Nucleus accumbens (tissue), 56 donors: ENCODE data around the gene C1orf21.
A peak's percentile ranks its signal among the peaks of the same experiment; 100 is the strongest.

Source experiments
- DNase-seq, 56 donors: peaks; one replicate each; lab custom pipeline; 2025; lab: John Stamatoyannopoulos, UW

C1orf21 gene

DNA sequence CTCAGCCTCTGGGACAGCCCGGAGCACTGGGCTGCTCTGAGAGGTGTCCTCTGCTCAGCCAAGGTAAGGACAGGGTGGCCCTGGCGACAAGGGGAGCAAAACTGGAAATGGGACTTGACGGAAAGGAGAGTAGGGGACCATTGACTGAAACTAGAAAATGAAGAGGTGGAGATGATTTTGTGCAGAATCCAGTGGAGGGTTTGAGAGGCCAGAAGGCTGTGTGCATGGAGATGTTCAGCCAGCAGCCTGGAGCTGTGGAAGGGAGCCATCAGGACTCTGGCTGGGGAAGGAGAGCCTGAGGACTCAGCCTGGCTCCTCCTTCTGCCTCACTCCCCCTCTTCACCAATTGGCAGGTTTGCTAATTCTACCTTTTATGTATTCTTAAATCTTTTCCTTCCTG is 253.7 kb downstream of the C1orf21 start:
- DNase-seq = no peak

DNA sequence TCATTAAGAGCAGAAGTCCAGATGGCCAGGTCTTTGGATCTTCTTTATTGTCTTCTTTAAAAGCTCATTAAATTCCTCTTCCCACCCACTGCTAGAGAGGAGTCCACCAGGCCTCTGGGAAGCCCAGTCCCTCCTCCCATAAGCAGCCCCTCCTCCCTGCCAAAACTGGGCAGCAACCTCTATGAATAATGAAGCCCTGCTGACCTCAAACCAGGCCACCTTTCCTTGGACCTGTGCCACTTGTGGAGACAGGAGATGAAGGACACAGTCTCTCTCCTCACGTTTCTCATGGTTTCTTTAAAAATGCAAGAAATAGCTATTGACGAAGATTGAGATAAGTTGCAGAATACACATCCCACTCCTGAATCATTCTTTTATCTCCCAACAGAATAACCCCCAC is 255.1 kb downstream of the C1orf21 start:
- DNase-seq = no peak

DNA sequence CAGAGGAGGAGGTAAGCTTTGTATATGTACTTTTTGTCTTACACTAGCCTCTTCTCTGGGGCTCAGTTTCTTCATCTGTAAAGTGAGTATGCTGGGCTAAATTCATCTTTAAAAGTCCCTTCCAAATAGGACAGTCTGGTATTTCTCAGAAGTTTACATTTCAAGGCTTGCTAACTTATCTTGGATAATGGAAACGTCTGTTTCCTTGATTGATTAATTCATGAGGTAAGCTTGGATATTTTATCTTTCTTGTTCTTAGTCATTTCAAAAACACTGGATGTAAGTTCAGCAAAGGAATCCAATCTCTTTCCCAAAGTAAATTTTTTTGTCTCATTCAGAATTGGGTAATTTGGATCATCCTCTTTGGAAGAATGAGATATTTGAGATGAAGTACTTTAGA is 256.8 kb downstream of the C1orf21 start:
- DNase-seq = no peak

DNA sequence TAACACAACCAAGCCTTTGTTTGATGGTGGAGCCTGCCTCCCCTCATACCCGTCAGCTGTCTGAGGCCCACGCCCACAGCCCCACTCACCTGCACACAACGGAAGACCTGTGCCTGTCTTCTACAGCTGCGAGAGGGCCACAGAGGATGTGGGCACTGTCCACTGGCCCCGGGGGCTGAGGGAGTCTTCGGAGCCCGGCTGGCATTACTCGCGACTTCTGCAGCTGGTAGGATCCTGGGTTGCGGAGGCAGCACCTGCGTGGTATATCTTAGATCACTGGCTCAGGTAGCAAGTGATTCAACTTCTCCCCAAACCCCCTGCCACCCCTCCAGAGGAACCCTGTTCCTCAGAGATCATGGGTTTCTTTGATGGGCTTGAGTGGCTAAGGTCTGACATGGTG is 257.9 kb downstream of the C1orf21 start:
- no peak for DNase-seq

DNA sequence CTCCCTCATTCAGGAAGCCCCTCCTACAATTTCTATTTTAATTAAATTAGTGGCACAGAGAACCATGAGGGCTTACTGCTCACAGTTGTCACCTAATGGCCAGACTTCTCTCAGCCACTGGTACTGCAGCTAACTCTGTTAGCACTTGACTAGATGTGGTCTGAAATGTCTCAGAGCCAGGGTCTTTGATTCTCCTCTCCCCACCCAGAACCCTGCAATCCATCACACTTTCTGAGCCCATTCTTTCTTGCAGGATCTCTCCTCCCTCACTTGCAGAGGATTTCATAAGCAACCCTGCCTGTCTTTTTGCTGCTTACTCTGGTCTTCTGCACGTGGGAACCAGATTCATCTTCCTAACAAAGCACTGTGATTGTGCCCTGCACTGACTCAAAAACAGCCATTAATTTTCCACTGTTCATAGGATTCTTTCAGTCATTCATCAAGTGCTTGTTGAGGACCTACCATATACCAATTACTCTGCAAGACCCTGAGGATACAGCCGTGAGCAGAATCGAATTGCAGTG is 259.4 kb downstream of the C1orf21 start:
- DNase-seq = no peak

DNA sequence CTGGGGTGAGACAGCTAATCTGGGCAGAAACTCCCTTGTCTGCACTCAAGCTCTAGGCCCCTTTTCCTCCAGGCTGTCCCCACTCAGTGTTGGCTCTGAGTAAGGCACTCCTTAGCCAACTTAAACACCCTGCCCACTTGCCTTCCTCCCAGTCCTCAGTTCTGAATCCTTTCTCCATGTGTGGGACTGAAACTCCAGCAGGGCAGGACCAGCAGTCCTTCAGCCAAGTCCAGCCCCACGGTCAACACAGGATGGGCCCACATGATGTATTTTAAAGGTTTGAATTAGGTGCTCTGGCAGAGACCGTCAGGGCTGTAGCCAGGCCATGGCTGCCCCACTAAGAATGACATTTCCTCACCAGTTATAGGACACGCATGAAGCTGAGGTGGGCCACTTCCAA is 260.0 kb downstream of the C1orf21 start:
- no peak for DNase-seq

DNA sequence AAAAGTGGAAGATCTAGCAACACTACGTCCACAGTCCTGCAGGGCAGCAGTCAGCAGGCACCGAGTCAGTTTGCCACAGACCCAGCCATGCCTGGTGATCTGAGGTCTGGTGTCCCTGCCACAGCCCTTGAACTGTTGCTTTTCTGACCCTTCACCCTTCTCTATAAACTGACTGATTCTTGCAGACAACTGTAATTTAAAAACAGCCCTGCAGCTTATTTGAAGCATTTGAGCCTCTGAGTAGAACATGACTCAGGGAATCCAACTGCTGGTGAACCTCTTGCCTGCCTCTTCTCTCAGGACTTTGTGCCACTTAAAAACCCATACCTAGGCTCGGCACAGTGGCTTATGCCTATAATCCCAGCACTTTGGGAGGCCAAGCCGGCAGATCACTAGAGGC is 260.6 kb downstream of the C1orf21 start:
- DNase-seq = no peak

DNA sequence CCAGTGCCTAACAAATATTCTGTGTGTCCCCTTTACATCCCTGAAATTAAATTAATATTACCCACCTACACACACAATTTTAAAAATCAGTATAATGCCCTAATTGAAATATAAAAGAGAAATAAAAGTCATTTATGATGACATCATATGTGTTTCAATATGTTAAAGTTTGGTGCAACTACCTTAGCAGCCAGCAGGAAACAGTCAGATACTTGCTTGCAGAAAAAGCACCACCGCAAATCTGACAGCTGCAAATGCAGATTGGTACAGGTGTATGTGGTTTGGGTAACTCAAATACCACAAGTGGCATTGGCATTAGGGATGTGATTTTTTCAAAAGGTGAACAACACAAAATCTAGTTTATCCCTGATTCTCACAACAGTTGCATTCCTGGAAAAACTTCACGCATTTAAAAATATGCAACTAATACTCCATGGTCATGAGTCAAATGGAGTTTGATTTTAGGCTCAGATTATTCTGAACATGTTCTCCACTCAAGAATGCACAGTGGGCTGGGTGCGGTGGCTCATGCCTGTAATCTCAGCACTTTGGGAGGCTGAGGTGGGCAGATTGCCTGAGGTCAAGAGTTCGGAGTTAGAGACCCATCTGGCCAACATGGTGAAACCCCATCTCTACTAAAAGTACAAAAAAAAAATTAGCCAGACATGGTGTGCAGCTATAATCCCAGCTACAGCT is 261.5 kb downstream of the C1orf21 start:
- no peak for DNase-seq

DNA sequence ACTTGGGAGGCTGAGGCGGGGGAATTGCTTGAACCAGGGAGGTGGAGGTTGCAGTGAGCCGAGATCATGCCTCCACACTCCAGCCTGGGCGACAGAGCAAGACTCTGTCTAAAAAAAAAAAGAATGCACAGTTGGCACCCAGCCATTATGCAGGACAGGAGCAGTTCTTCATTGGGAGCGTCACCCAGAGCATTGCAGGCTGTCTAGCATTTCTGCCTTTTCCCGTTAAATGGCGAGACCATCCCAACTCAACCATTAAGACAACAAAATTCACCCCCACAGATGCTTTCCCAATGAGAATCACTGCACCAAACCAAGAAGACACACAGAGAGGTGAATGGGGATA is 262.0 kb downstream of the C1orf21 start:
- no peak for DNase-seq

DNA sequence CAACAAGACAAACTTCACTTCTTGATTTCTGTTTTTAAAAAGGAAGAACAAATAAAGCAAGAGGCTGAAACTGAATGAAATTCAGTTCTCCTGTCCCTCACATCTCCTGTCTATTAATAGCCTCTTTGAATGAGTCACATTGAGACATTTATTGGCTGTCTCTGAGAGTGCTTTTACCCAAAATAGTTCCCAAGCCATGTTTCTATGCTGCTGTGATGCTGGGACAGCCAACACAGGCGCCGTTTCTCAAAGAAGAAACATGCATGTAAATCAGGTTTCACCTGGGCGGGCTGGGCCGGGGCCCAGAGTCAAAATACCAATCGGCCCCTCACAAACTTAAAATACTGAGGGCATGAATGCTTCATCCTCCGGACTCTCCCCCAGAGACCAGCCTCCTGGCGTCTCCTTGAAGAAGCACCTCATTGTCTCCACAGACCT is 262.6 kb downstream of the C1orf21 start:
- no peak for DNase-seq

DNA sequence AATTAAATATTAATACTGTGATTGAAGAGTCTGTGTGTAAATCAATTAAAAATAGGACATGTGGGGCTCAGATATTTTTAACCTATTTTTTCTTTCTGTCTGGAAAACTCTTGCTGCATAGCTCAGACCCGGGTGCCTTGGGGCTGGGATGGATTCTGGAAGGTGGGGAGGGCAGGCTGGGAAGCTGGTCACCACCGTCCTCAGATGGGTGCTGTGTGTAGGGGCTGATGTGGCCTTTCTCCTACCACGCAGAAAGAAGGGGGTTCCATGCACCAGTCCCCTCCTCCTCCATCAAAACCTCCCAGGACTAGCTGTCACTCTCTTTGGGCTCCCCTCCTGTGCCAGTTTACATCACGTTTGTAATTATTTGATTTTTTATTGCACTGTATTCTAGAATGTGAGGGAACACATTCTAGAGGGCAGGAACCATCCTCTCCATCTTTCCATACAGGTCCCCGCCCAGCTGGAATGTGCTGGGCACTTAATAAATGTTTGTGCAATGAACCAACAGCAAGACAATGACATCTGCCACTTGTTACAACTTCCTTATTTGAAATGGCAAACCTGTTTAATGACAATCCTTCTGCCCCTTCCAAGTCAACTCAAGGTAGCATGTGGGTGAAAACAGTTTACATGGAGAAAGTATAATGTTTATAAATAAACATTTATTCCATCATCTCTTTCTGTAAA is 263.5 kb downstream of the C1orf21 start:
- no peak for DNase-seq

DNA sequence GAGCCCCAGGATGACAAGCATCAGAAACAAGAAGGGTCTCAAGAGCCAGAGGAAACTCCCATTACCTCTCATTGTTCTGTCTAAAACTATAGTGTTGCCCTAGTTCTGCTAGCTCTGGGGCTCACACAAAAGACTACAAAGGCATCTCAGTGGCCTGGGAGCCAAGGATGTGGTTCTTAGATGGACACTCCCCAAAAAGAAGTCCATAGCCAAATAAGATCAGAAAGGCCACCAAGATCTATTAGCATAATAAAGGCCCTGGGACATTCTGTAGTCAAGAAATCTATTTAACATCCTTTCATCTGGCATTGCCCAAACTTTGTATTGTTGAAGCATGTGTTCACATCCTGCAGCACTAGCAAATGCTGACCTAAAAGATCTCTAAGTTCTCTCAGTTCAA is 268.4 kb downstream of the C1orf21 start:
- DNase-seq = no peak

DNA sequence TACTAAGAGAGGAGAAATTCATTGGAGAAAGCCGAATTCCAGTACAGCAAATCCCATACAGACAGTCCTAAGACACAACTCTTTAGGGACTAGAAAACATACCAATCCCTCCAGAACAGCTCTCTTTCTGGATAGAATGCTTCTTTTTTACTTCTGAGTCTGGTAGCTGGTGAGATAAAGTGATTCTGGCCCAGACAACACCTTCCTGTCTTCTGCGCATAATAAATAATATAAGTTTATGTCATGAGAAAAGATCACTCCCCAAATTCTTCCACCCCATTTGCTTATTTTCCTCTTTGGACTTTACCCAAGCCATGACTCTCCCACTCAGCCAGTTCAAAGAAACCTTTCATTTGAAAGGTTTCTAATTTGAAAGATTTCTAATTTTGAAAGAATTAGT is 269.4 kb downstream of the C1orf21 start:
- DNase-seq = no peak

DNA sequence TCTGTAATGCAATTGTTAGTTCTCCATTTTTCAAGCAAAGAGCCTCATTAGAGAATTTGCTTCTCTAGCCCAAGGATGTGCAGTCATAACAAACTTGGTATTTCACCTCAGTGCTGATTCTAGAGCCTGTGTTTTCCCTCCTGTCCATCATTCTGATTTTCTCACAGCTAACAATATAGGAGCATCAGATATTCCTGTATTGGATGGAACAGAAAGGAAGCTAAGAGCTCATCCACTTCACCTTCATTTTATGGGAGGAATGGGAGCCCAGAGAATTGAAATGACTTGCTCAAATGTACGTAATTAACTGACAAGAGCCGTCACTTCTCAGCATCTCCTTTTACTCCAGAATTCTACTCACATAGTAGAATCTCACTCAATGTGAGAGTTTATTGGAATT is 271.2 kb downstream of the C1orf21 start:
- no peak for DNase-seq

DNA sequence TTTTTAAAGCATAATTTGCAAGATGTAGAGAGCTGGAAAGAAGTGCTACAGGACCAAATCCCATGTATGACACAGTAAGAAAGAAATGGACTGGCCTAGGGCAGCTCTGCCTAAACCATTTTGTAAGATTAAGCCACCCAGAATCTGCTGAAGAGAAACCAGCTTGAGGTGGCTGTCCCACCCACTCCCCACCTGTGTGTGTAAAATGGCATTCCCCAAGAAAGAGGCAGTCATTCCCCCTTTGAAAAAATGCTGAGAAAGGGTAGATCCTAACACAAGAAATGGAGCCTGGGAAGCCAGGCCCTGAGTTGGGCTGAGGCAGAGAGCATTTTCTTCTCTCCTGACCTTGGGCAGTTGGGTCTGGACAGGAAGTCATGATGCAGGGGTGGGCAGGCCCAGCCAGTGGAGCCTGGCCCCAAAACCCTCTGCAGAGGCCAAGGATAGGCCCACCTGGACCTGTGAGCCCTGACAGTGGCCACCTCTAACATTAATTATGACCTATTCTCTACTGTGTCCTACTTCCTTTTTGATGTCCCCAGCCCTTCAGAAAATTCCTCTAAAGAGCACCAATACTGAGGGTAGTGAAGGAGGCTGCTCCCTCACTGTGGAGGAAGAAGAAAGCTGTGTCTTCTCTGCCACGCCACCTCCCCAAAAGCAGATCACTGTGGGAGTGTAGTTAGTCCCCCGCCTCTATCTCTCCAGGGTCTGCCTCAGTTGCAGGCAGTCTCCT is 273.8 kb downstream of the C1orf21 start:
- no peak for DNase-seq

DNA sequence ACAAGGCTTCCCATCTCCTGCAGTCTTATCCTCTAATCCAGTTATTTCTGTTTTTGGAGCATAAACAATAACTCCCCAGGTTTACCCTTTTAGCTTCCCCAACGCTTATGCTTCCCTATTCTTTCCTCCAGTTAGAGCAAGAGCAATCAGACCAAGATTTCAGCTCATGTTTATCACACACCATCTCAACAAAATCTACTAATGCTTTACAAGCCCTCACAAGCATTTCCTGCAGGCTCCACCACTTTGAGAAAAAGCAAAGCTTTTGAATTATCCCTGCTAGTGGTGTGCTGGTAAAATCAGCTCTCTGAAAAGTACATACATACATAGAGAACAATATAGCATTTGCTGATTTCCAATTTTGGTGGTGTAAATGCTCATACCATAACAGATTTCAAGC is 275.0 kb downstream of the C1orf21 start:
- no peak for DNase-seq

DNA sequence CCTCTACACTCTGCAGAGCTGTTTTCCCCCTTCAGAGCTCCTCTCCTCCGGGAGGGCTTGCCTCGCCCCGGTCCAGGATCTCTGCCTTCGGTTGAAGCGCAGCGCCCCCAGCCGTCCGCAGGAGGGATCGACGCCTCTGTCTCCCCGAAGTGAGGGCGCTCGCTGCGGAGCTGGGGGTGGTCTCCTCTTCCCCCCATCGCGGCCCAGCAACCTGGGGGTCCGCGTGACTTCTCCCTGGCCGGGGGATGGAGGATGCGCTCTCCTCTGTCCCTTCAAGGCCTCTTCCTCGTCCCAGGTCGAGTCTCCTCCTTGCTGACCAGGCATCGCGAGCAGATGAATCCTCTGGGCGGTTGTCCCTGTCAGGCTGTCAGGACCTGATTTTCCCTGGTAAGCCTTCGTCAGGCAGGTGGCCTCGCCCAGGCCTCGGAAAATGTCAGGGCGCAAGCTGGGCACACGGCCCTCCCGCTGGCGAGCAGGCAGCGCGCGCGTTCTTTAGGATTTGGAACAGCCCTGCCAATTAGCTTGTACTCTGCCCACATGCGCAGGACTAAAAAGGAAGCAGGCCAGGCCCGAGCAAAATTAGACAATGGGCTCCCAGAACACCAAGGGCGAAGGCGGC is 277.3 kb downstream of the C1orf21 start:
- peak in 53 of 56 donors; percentile 16 to 82 (median 59) for DNase-seq

DNA sequence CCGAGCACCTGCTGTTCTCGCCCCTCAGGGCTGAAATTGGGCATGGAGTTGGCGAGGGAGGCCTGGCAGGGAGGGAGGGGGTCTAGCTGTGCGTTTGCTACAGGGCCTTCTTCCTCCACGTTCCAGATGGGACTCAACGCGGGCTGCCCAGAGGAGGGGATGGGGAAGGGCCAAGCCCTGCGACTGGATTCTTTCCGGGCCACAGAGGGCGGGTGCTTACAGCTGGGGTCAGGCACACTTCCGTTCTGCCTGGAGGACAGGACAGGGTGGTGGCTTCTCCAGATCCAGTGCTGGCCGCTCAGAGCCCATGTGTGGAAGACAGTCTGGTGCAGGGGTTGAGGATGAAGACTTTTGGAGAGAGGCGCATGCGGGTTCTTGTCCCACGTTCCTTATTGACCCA is 277.8 kb downstream of the C1orf21 start:
- DNase-seq = peak in 5 of 56 donors; percentile 47 to 59 (median 54)

DNA sequence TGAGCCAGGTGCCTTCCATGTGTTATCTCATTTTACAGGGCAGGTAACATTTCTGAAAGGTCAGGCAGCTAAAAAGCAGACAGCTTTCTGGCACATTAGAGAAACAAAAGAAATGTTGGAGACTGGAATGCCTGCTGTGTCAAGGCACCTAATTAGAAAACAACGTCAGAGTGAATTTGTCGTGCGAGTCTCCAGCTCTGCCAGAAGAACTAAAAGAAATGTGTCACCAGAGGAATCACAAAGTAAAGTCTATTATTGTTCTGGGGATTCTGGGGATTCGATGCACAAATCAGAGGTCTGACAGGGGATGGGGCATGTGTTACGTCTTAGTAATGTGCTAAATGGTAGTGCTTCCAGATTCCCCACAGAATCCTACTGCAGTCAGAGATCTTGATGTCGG is 278.5 kb downstream of the C1orf21 start:
- no peak for DNase-seq

DNA sequence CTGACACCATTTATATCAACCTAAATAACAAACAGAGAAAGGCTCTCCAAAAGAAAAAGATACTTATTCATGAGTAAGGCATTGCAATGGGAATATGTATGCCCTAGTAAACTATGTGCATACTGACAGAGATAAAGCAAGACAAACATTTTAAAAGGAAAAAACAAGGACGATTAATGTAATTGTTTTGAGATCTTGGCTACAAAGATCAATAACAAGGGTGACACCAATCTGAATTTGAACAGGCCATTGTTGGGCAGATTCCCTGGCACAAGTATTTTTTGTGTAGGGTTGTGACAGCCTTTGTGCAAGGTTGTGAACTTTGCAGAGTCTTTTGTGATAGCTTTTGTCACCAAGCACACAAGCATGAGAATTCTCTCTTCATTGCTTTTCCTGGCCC is 282.6 kb downstream of the C1orf21 start:
- no peak for DNase-seq
